GM18505 (cell line): Measurements from ENCODE around the gene PIGS.

Source experiments
- ATAC-seq: cut with Tn5 transposase; IDR thresholded peaks from one replicate; pipeline ENCODE4 v1.9.1; 2021; ENCODE audit not compliant: unreplicated experiment
- POLR2A ChIP-seq: IDR thresholded peaks from 4 replicates; pipeline ENCODE4 v1.6.1; 2011; ENCODE audit warnings: borderline replicate concordance; ENCODE audit not compliant: insufficient read depth, insufficient read length; ENCODE audit errors: extremely low read depth

PIGS gene

DNA sequence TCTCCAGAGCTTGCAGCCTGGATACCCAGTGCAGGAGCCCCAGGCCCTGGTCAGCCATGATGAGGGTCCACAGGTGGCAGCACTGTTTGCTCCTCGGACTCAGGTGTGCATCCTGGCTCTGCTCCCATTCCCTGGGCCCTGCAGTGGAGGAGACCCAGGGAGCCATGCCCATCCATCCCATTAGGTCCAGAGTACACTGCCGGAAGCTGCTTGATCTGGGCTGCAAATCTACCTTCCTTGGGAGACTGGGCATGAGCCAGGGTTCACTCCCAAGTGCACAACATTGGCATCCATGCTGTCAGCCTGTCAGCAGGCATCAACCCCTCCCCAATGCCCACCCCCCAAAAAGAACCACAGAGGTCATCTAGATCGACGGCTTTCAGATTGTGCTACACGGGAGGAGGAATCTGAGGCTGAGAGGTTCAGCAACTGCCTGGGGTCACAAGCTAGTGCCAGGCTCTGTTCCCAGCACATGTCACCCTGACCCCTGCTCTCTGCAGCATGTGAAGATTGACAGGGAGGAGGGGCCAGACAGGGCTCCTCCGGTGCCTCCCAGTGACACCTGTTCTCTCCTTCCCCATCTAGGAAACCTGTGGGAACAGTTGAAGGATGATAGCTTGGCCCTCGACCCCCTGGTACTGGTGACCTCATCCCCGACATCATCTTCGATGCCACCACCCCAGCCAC, 34.6 kb downstream of the PIGS start:
- no peak for ATAC-seq
- TF ChIP-seq POLR2A: no peak

DNA sequence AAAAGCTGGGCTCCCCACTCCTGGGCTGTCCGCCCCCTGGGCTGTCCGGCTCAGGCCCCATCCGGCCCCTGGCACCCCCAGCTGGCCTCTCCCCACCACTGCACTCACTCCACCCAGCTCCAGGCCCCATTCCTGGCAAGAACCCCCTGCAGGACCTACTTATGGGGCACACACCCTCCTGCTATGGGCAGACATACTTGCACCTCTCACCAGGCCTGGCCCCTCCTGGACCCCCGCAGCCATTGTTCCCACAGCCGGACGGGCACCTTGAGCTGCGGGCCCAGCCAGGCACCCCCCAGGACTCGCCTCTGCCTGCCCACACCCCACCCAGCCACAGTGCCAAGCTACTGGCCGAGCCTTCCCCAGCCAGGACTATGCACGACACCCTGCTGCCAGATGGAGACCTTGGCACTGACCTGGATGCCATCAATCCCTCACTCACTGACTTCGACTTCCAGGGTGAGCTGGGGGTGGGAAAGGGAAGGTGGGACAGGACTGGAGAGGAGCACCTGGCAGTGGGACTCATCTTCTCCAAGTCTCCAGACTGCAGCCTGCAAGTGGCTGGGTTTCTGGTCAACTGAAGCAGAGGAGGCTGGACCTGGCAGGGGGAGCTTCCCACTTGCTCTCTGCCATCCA, 36.5 kb downstream of the PIGS start:
- no peak for ATAC-seq
- no peak for TF ChIP-seq POLR2A

DNA sequence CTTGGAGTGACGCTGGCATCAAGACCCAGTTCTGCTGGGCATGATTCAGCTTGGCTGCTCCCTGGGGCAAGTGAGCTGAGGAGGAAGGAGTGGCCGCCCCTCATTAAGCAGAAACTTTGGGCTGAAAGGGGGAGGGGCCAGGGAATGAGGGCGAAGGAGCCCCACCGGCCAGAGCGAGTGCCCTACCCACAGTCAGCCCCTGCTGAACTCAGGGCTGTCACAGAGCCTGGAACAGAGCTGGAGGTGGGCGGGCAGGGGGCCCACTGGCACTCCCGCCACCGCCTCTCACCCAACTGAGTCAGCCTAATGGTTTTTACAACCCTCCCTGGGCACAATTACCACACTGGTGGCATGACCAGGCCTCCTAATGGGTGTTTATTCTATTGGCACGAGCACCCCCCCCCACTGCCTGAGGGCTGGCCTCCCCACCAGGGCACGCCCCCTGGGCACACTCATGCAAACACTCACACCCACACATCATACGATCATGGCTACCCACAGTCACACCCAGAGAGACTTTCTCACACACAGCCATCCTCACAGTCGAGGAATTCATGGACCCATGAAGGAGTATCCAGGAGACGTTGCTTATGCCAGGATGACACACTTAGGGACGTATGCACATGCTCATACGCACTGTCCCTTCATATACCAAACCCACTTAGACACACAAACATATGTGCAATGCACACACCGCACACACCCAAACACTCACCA, 38.1 kb downstream of the PIGS start:
- no peak for ATAC-seq
- TF ChIP-seq POLR2A: no peak

DNA sequence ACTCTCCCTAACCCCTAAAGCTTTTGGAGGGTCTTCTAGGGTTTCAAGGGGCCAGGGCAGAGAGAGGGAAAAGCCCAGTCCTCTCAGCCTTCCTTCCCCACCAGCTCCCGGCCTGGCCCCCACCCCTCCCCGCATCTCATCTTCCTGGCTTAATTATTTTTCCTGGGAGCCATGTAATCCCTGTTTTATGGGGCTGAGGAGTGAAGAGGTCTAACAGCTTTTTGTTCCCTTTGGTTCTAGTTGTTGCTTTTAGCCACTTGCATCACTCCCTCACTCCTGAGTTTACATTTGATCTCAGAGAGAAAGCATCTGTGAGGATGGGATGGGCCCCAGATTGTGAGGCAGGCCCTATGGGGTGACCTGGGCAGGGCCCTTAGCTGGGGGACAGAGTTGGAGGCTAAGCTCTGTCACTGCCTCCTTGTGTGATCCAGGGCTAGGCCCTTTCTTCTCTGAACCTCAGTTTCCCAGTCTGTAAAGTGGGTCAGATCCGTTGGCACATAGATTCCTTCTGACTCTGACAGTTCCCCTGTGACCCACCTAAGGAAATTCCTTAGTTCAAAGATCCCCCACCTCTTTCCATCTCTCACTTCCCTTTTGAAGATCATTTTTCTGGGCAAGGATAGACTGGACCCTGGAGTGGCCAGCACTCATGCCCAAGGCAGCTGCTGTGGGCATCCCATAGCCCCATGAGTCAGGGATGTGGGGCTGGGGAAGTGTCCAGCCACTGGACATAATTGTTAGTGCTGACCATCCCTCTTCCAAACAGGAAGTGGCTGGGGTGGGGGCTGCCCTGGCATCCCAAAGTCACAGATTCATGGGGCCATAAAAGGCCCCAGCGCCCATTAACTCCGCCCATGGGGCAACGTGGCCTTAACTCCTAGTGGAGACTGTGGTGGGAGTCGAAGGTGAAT, 39.0 kb downstream of the PIGS start:
- no peak for TF ChIP-seq POLR2A
- ATAC-seq: no peak

DNA sequence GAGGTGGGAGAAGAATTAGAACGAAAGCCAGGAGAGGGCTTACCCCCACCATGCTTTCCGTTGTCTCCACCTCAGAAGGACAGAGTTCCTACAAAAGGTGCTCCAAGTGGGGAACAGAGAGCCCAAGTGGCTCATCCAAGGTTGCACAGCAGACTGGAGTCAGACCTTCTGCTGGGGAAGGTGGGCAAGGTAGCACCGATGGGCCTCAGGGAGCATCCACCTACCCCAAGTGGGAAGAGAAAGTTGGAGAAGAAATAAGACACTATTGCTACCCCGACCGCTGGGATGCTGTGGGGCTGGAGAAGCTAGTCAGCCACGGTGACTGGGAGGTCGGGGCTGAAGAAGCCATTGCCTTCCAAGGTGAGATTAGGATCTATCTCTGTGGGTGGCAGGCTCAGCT, 40.4 kb downstream of the PIGS start:
- TF ChIP-seq POLR2A: no peak
- no peak for ATAC-seq

DNA sequence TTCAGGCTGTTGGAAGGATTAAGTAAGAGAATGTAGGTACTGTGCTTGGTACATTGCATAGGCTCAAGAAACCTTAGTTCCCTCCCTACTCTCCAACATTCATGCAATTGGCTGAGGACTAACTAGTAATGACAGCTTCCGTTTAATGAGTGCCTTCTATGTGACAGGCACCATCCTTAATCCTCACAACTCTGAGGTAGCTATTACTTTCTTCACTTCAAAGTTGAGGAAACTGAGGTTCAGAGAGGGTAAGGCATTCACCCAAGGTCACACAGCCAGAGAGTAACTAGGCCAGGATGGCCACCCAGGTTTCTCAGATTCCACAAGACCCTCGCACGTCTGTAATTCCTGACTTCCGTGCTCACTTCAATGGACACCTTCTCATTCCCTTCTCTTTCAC, 41.1 kb downstream of the PIGS start:
- no peak for ATAC-seq
- TF ChIP-seq POLR2A: no peak

DNA sequence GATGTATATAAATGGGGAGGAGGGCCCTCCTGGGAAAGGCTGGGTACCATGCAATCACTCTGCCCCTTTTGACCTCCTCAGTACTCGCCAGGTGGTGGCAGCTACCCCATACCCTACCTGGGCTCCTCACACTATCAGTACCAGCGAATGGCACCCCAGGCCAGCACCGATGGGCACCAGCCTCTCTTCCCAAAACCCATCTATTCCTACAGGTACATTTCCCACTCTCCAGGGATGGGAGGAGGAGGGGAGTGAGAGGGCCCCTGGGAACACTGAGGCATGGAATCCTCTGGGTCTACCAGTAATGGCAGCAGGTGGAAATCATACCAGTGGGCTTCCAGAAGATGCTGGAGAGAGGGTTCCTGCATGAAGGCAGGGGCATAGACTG, 42.3 kb downstream of the PIGS start:
- no peak for TF ChIP-seq POLR2A
- no peak for ATAC-seq

DNA sequence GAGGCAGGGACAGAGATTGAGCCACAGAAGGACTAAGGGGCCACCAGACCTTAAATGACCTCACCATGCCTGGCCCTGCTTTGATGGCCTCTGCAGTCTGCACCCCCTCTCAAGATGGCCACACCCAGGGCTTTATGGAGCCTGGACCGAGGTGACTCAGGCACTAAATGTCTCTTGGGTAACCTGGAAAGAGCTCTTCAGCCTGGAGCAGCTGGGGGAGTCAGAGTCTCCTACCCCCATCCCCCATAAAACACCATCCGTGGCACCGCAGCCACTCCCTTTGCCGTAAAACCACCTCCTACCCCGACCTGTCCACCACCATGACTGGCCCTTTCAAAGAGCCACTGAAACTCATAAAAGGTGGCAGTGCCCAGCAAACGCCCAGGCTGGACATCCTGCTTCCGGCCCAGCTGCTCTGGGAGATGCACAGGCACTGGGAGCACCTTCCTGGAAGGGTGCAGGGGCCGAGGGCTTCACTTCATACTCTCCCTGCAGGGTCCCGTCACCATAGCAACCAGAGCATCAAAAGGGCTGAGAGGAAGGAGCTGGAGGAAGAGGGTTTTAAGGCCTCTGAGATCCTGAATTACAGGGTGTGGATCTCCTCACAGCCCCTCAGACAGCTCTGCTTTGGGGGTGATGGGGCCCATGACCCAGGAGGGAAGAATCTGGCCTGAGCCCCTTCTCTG, 42.9 kb downstream of the PIGS start:
- TF ChIP-seq POLR2A: no peak

DNA sequence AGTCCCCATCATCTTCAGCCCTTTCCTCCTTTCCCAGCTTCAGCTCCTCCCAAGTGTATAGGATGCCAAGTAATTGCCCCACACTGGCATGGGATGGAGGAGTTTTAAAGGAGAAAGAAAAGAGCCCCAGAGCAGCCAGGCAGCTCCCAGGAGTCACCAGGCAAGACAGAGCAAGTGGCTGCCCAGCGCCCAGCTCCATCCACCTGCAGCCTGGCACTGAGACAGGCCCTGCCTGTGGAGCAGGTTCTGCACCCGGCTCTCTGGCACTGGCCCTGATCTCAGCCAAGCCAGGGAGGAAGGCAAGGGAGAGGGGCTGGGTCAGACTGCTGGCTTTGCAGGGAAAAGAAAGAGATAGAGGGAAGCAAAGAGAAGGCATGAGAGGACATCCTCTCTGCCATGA, 43.5 kb downstream of the PIGS start:
- ATAC-seq: no peak
- no peak for TF ChIP-seq POLR2A

More for the DNA sequence above, 42.9 kb downstream of the PIGS start:
- no peak for ATAC-seq

DNA sequence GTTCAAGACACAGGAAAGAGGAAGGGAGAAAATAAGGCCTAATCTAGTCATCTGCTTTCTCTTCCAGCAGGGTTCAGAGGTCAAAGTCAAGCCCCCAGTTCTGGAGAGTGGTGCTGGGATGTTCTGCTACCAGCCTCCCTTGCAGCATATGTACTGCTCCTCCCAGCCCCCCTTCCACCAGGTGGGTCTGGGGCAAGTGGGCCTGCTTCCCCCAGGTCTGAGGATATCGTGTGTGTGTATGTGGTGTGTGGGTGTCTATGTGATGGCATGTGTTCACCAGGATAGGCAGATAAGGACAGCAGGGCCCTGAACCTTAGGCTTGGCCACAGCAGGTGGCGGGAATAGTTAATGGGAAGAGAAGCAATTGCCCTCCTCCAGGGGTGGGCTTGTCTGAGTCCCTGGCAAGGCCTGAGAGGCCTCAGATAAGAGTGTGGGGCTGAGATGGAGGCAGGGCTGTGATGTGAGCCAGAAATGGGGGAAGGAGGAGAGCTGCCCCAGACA, 44.1 kb downstream of the PIGS start:
- no peak for TF ChIP-seq POLR2A
- no peak for ATAC-seq

DNA sequence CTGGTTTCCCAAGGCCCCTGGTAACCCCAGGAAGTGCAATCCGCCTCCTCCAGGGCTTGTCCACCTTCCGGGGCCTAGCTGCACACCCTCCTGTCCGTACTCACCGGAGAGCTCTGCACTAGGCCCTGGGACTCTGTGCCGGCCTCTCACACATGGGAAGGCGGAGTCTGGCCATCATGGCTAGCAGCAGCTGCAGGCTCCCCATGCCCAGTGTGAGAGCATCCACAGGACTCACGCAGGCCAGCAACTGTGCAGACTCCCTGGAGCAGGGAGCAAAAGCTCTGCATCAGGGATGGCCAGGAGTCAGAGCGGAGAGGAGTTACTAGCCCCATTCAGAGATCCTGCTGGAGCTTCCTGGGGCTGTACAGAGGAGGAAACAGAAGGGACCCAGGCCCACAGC, 44.9 kb downstream of the PIGS start:
- no peak for TF ChIP-seq POLR2A
- ATAC-seq: no peak

DNA sequence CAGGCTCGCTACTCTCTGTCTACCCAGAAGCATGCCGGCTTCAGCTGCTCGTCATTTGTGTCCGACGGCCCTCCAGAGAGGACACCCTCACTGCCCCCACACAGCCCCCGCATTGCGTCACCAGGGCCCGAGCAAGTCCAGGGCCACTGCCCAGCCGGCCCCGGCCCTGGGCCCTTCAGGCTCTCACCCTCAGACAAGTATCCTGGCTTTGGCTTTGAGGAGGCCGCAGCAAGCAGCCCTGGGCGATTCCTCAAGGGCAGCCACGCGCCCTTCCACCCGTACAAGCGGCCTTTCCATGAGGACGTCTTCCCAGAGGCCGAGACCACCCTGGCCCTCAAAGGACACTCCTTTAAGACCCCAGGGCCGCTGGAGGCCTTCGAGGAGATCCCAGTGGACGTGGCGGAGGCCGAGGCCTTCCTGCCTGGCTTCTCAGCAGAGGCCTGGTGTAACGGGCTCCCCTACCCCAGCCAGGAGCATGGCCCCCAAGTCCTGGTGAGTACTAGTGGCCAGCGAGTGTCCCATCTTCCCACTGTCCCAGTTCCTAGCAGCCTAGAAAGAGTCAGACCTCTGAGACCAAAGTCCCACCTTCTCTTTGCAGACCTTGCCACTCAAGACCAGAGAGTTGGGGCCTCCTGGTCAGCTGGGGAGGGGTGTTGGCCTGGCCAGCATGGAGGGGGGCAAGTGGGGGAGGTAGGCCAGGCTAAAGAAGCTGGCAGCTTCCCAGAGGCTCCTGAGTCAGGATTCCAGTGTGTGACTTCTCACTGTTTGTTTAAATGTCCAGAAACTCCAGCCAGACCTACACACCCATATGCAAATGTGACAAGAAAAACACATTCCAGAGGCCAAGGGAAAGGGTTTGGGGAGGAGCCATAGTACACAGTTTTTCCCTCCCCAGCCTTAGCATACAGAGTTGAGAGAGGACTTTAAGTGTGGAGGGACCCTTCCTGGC, 46.6 kb downstream of the PIGS start:
- no peak for ATAC-seq
- no peak for TF ChIP-seq POLR2A

DNA sequence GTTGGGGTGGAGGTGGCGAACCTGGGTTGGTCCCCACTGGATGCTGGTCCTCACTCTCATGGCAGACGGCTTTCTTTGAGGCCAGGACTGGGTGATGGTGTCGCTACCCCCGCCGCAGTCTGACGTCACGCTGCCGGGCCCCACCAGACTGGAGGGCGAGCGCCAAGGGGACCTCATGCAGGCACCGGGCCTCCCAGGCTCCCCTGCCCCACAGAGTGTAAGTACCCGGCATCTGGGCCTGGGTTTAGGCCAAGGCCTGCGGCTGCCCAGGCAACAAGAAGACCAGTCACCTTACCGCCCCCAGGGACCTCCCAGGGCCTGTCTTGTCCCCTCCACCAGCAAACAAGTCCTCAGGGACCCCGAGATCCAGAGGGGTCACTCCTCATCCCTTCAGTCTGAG, 47.4 kb downstream of the PIGS start:
- no peak for ATAC-seq
- TF ChIP-seq POLR2A: no peak
